Glutamatergic neuron (in vitro differentiated cells): ENCODE measurements around the gene DOCK10. TPM values are rescaled to one million over a fixed set of nuclear protein-coding genes. Genes with fewer than 3 reads are reported as not detected.

ENCODE experiments used
- DNase-seq: peaks from one replicate; pipeline ENCODE4 v3.0.0; 2022
- H3K27ac Mint-ChIP-seq: one replicate; pipeline ENCODE4 v1.8.0; 2020; ENCODE audit warnings: mild to moderate bottlenecking, mixed read lengths, inconsistent platforms; ENCODE audit not compliant: unreplicated experiment
- H3K27me3 Mint-ChIP-seq: one replicate; pipeline ENCODE4 v1.8.0; 2020; ENCODE audit warnings: mild to moderate bottlenecking, moderate library complexity, mixed read lengths, inconsistent platforms; ENCODE audit not compliant: unreplicated experiment
- H3K36me3 Mint-ChIP-seq: one replicate; pipeline ENCODE4 v1.8.0; 2020; ENCODE audit warnings: mild to moderate bottlenecking, mixed read lengths, inconsistent platforms; ENCODE audit not compliant: unreplicated experiment
- H3K4me1 Mint-ChIP-seq: one replicate; pipeline ENCODE4 v1.8.0; 2020; ENCODE audit warnings: mild to moderate bottlenecking, low read depth, mixed read lengths, inconsistent platforms; ENCODE audit not compliant: unreplicated experiment
- H3K4me3 Mint-ChIP-seq: one replicate; pipeline ENCODE4 v1.8.0; 2020; ENCODE audit warnings: mild to moderate bottlenecking, mixed read lengths, inconsistent platforms; ENCODE audit not compliant: unreplicated experiment
- H3K9me3 Mint-ChIP-seq: one replicate; pipeline ENCODE4 v1.8.0; 2020; ENCODE audit warnings: mild to moderate bottlenecking, moderate library complexity, mixed read lengths, inconsistent platforms; ENCODE audit not compliant: unreplicated experiment
- CTCF ChIP-seq: fragments of 200-600 bp; sonication (generic); IDR thresholded peaks from one replicate; pipeline ENCODE4 v1.5.0; 2021; ENCODE audit not compliant: partially characterized antibody, unreplicated experiment
- total RNA-seq: library from RNA; stranded (reverse); fragmentation: NEBNext Ultra II Directional; extraction: Animal tissue kit (Norgen Biotek cat#: 25700); gene quantifications from one replicate; pipeline ENCODE4 v1.2.1, GENCODE V29; 2021; ENCODE audit not compliant: unreplicated experiment

Gene DOCK10
- total RNA-seq, 1 donor from 2014 or later: 1.1 TPM

- H3K4me1 Mint-ChIP-seq: no peaks in the 10 kb centered on the region
- H3K4me3 Mint-ChIP-seq: no peak overlapping the region
- no peaks in the 10 kb centered on the region for H3K9me3 Mint-ChIP-seq
- no peak for TF ChIP-seq CTCF
- H3K36me3 Mint-ChIP-seq: no peaks in the 10 kb centered on the region
- no peak overlapping the region for H3K27ac Mint-ChIP-seq
- H3K27me3 Mint-ChIP-seq: no peaks in the 10 kb centered on the region
- DNase-seq: no peak
These were observed 114.6 kb downstream of the DOCK10 start for GRCh38 chr2:224927646-224928173.

- DNase-seq: no peak
- Mint-ChIP-seq H3K4me3 (no peak overlapping the region), H3K4me1 (no peaks in the 10 kb centered on the region), H3K27ac (no peak overlapping the region), H3K27me3 (no peaks in the 10 kb centered on the region), H3K36me3 (no peaks in the 10 kb centered on the region), H3K9me3 (no peaks in the 10 kb centered on the region)
- no peak for TF ChIP-seq CTCF
These were observed 115.3 kb downstream of the DOCK10 start for GRCh38 chr2:224927011-224927410.

GRCh38 chr2:224925810-224926100 is 116.5 kb downstream of the DOCK10 start:
- no peaks in the 10 kb centered on the region for H3K27me3 Mint-ChIP-seq
- H3K36me3 Mint-ChIP-seq: no peaks in the 10 kb centered on the region
- TF ChIP-seq CTCF: no peak
- H3K27ac Mint-ChIP-seq: no peak overlapping the region
- H3K4me1 Mint-ChIP-seq: no peaks in the 10 kb centered on the region
- no peak for DNase-seq
- H3K9me3 Mint-ChIP-seq: no peaks in the 10 kb centered on the region
- no peak overlapping the region for H3K4me3 Mint-ChIP-seq

GRCh38 chr2:224925061-224925809 is 117.0 kb downstream of the DOCK10 start:
- no peaks in the 10 kb centered on the region for H3K27me3 Mint-ChIP-seq
- no peak for DNase-seq
- H3K27ac Mint-ChIP-seq: no peak overlapping the region
- no peaks in the 10 kb centered on the region for H3K4me1 Mint-ChIP-seq
- H3K4me3 Mint-ChIP-seq: no peak overlapping the region
- no peaks in the 10 kb centered on the region for H3K9me3 Mint-ChIP-seq
- no peak for TF ChIP-seq CTCF
- no peaks in the 10 kb centered on the region for H3K36me3 Mint-ChIP-seq

- Mint-ChIP-seq H3K9me3 (no peaks in the 10 kb centered on the region), H3K36me3 (no peaks in the 10 kb centered on the region), H3K4me1 (no peaks in the 10 kb centered on the region), H3K27me3 (no peaks in the 10 kb centered on the region), H3K4me3 (no peak overlapping the region), H3K27ac (no peak overlapping the region)
- no peak for DNase-seq
- TF ChIP-seq CTCF: no peak
These were observed 117.6 kb downstream of the DOCK10 start for GRCh38 chr2:224924631-224925030.
